Astrocyte of the cerebellum (primary cell): ENCODE measurements around the gene COPS7A.

Experiments used
- DNase-seq: peaks from one replicate; pipeline ENCODE4 v3.0.0-alpha.2; 2011; ENCODE audit warnings: low read depth
- H3K4me3 ChIP-seq: 2 replicates; pipeline ENCODE4 v1.5.1; 2011; ENCODE audit warnings: mild to moderate bottlenecking, low read depth, low read length, moderate library complexity
- in situ Hi-C: cut with HindIII; loops from 2 replicates; pipeline ENCODE4 v1.10.0; 2017; ENCODE audit warnings: low sequenced_read_pairs
- TF ChIP-seq, protein P1 (sequence below): IDR thresholded peaks from 2 replicates; pipeline ENCODE4 v1.5.1; 2012; ENCODE audit warnings: low read length, low read depth, moderate library complexity, mild to moderate bottlenecking; ENCODE audit errors: missing control alignments

COPS7A gene

GRCh38 chr12:6772726-6773589 lies 49.1 kb downstream of the COPS7A start:
- H3K4me3 ChIP-seq, result no peak overlapping the region
- in situ Hi-C loops, result no loop called here
- TF ChIP-seq, protein P1, sequence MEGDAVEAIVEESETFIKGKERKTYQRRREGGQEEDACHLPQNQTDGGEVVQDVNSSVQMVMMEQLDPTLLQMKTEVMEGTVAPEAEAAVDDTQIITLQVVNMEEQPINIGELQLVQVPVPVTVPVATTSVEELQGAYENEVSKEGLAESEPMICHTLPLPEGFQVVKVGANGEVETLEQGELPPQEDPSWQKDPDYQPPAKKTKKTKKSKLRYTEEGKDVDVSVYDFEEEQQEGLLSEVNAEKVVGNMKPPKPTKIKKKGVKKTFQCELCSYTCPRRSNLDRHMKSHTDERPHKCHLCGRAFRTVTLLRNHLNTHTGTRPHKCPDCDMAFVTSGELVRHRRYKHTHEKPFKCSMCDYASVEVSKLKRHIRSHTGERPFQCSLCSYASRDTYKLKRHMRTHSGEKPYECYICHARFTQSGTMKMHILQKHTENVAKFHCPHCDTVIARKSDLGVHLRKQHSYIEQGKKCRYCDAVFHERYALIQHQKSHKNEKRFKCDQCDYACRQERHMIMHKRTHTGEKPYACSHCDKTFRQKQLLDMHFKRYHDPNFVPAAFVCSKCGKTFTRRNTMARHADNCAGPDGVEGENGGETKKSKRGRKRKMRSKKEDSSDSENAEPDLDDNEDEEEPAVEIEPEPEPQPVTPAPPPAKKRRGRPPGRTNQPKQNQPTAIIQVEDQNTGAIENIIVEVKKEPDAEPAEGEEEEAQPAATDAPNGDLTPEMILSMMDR, result no peak
- DNase-seq, result no peak

DNA sequence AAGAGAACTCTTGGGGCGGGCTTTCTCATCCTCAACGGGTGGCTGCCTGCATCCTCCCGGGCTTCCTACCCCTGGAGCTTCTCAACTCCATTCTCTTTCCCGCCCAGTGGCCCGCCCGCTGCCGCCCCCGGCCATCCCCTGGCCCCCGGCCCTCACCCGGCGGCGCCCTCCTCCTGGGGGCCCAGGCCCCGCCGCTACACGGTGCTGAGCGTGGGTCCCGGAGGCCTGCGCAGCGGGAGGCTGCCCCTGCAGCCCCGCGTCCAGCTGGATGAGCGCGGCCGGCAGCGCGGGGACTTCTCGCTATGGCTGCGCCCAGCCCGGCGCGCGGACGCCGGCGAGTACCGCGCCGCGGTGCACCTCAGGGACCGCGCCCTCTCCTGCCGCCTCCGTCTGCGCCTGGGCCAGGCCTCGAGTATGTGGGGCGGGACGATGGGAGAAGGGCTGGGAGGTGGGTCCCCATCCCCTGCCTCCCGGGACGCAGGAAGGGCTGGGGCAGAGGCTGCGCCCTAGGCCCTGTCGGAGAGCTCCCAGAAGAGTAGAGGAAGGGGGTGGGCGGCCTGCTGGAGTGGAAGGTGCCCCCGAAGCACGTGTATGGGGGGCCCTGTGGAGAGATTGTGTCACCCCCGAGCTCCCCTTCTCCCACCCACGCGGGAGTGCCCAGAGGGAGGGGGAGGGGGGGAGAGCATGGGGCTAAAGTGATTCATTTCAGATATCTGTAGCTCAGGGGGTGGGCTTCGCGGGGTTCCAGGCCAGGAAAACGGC lies 49.9 kb downstream of the COPS7A start:
- no peak overlapping the region for H3K4me3 ChIP-seq
- in situ Hi-C loops, result no loop called here
- DNase-seq, result no peak
- TF ChIP-seq, protein P1, result no peak

DNA sequence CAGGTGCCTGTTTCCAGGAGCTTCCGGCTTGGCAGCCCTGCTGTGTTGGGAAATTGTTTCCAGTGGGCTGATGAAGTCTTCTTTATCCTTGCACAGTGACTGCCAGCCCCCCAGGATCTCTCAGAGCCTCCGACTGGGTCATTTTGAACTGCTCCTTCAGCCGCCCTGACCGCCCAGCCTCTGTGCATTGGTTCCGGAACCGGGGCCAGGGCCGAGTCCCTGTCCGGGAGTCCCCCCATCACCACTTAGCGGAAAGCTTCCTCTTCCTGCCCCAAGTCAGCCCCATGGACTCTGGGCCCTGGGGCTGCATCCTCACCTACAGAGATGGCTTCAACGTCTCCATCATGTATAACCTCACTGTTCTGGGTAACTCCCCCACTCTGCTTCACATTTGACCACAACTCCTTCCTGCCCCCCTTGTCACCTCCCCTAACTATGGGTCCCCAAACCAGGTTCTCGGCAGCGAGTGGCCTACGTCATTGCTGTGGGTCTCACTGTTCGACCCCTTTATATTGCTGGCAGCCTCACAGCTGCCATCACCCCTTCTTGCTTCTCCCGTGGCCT lies 50.7 kb downstream of the COPS7A start:
- no peak overlapping the region for H3K4me3 ChIP-seq
- in situ Hi-C loops, result no loop called here
- TF ChIP-seq, protein P1, result no peak
- no peak for DNase-seq

- H3K4me3 ChIP-seq, result no peak overlapping the region
- TF ChIP-seq, protein P1, result no peak
- DNase-seq, result no peak
- in situ Hi-C loops, result no loop called here
These were observed 51.6 kb downstream of the COPS7A start for GRCh38 chr12:6775185-6776174.

DNA sequence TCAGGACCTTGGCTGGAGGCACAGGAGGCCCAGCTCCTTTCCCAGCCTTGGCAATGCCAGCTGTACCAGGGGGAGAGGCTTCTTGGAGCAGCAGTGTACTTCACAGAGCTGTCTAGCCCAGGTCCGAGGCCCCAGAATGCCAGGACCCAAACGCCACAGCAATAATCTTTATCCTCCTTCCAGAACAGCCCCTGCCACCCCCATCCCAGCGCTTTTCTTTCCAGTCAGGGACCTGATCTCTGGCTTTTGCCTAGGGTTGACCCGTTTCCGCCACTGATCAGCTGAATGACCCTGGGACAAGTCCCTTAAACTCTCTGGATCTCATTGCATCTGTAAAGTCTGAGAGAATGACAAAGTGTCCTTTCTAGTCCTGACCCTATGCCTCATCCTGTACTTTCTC lies 53.5 kb downstream of the COPS7A start:
- DNase-seq, result no peak
- in situ Hi-C loops, result no loop called here
- no peak overlapping the region for H3K4me3 ChIP-seq
- TF ChIP-seq, protein P1, result no peak
